Osteocyte (in vitro differentiated cells): ENCODE measurements around the gene TTF2. TPM values are rescaled to one million over a fixed set of nuclear protein-coding genes. Genes with fewer than 3 reads are reported as not detected.
"Not testable (repeated sequence)": the region's sequence is repeated elsewhere in the genome, so short reads cannot be mapped to it uniquely, and the experiment has no call there.

Experiments
- DNase-seq: peaks from one replicate; pipeline ENCODE4 v3.0.0; 2021; ENCODE audit warnings: mixed read lengths; ENCODE audit not compliant: unreplicated experiment; ENCODE audit errors: extremely low spot score
- H3K27ac Mint-ChIP-seq: one replicate; pipeline ENCODE4 v1.8.0; 2021; ENCODE audit warnings: mild to moderate bottlenecking, mixed read lengths; ENCODE audit not compliant: unreplicated experiment
- H3K27me3 Mint-ChIP-seq: one replicate; pipeline ENCODE4 v1.8.0; 2021; ENCODE audit warnings: mixed read lengths; ENCODE audit not compliant: unreplicated experiment
- H3K36me3 Mint-ChIP-seq: one replicate; pipeline ENCODE4 v1.8.0; 2021; ENCODE audit warnings: mixed read lengths; ENCODE audit not compliant: unreplicated experiment
- H3K4me1 Mint-ChIP-seq: one replicate; pipeline ENCODE4 v1.8.0; 2021; ENCODE audit warnings: mixed read lengths; ENCODE audit not compliant: unreplicated experiment
- H3K4me3 Mint-ChIP-seq: one replicate; pipeline ENCODE4 v1.8.0; 2021; ENCODE audit warnings: mild to moderate bottlenecking, moderate library complexity, mixed read lengths; ENCODE audit not compliant: unreplicated experiment
- H3K9me3 Mint-ChIP-seq: one replicate; pipeline ENCODE4 v1.8.0; 2021; ENCODE audit warnings: mixed read lengths; ENCODE audit not compliant: unreplicated experiment
- CTCF ChIP-seq: fragments of 200-600 bp; sonication (generic); IDR thresholded peaks from 2 replicates; pipeline ENCODE4 v1.5.0; 2021; ENCODE audit warnings: antibody characterized with exemption, mild to moderate bottlenecking, moderate library complexity
- total RNA-seq: library from RNA; stranded (reverse); gene quantifications from 2 replicates; pipeline ENCODE4 v1.2.1, GENCODE V29; 2021

Gene TTF2
- total RNA-seq, 1 donor from 2014 or later: 17.4 TPM

GRCh38 chr1:117094841-117095604, 34.9 kb downstream of the TTF2 start:
- H3K27me3 Mint-ChIP-seq: no peaks in the 10 kb centered on the region
- H3K9me3 Mint-ChIP-seq: no peaks in the 10 kb centered on the region
- H3K36me3 Mint-ChIP-seq: peaks cover 7% of the 10 kb centered on the region
- no peak for DNase-seq
- H3K4me3 Mint-ChIP-seq: no peak overlapping the region
- no peak for TF ChIP-seq CTCF
- H3K27ac Mint-ChIP-seq: peak overlapping the region; percentile 95
- H3K4me1 Mint-ChIP-seq: peaks cover 55% of the 10 kb centered on the region

GRCh38 chr1:117096951-117097408, 36.9 kb downstream of the TTF2 start:
- H3K4me3 Mint-ChIP-seq: no peak overlapping the region
- H3K27ac Mint-ChIP-seq: peak overlapping the region; percentile 24
- peaks cover 1% of the 10 kb centered on the region for H3K36me3 Mint-ChIP-seq

GRCh38 chr1:117097443-117097842, 37.3 kb downstream of the TTF2 start:
- H3K27me3 Mint-ChIP-seq: no peaks in the 10 kb centered on the region
- DNase-seq: no peak
- H3K9me3 Mint-ChIP-seq: no peaks in the 10 kb centered on the region
- no peak for TF ChIP-seq CTCF
- H3K27ac Mint-ChIP-seq: peak overlapping the region; percentile 24
- H3K4me1 Mint-ChIP-seq: peaks cover 54% of the 10 kb centered on the region
- peaks cover 4% of the 10 kb centered on the region for H3K36me3 Mint-ChIP-seq
- H3K4me3 Mint-ChIP-seq: no peak overlapping the region

More at GRCh38 chr1:117096951-117097408, 36.9 kb downstream of the TTF2 start:
- TF ChIP-seq CTCF: no peak
- Mint-ChIP-seq H3K9me3 (no peaks in the 10 kb centered on the region), H3K4me1 (peaks cover 55% of the 10 kb centered on the region), H3K27me3 (no peaks in the 10 kb centered on the region)
- DNase-seq: no peak

- Mint-ChIP-seq H3K4me1 (peaks cover 44% of the 10 kb centered on the region), H3K4me3 (no peak overlapping the region), H3K36me3 (peaks cover 4% of the 10 kb centered on the region), H3K27ac (peak overlapping the region; percentile 73), H3K9me3 (no peaks in the 10 kb centered on the region), H3K27me3 (no peaks in the 10 kb centered on the region)
- DNase-seq: no peak
- TF ChIP-seq CTCF: no peak
These were observed 38.3 kb downstream of the TTF2 start for GRCh38 chr1:117098287-117098890.

GRCh38 chr1:117101334-117101733, 41.2 kb downstream of the TTF2 start:
- Mint-ChIP-seq H3K36me3 (peaks cover 4% of the 10 kb centered on the region), H3K4me1 (peaks cover 24% of the 10 kb centered on the region), H3K27ac (no peak overlapping the region), H3K4me3 (no peak overlapping the region), H3K9me3 (no peaks in the 10 kb centered on the region), H3K27me3 (no peaks in the 10 kb centered on the region)
- TF ChIP-seq CTCF: no peak
- no peak for DNase-seq

GRCh38 chr1:117101858-117102257, 41.7 kb downstream of the TTF2 start:
- not testable (repeated sequence) for H3K9me3 Mint-ChIP-seq

More at GRCh38 chr1:117101858-117102257, 41.7 kb downstream of the TTF2 start:
- H3K27me3 Mint-ChIP-seq, H3K36me3 Mint-ChIP-seq, DNase-seq, H3K4me3 Mint-ChIP-seq, H3K27ac Mint-ChIP-seq: not testable (repeated sequence)
- peaks cover 20% of the 10 kb centered on the region for H3K4me1 Mint-ChIP-seq
